ENCODE measurements around the gene VCL. TPM values are rescaled to one million over a fixed set of nuclear protein-coding genes. Genes with fewer than 3 reads are reported as not detected.
"Not testable (repeated sequence)": the region's sequence is repeated elsewhere in the genome, so short reads cannot be mapped to it uniquely, and the experiment has no call there.

The VCL gene
- total RNA-seq, 1 experiment from 2014 or later, result 106 TPM

DNA sequence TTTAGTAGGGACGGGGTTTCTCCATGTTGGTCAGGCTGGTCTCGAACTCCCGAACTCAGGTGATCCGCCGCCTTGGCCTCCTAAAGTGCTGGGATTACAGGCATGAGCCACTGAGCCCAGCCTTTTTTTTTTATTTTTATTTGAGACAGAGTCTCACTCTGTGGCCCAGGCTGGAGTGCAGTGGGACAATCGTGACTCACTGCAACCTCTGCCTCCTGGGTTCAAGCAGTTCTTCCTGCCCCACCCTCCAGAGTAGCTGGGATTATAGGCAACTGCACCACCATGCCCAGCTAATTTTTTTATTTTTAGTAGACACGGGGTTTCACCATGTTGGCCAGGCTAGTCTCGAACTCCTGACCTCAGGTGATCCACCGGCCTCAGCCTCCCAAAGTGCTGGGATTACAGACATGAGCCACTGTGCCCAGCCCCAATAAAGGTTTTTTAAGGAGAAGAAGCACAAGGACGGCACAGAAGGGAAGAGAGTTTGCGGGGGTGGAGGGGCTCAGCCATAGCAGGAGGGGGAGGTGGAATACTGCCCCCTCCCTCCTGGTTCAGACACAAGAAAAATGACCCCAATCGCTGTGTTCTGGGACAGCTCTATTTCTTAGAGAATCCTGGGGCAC is 32.5 kb upstream of the VCL start:
- H3K4me2 ChIP-seq (ENCODE audit: low read length), result peak overlapping the region; percentile 62
- H3K27me3 ChIP-seq (ENCODE audit: insufficient read depth, low read length); H2AFZ ChIP-seq (ENCODE audit: low read depth, low read length, poor library complexity, severe bottlenecking); H3K9me2 ChIP-seq (ENCODE audit: insufficient read depth); H3K36me3 ChIP-seq (ENCODE audit: control insufficient read depth in 1 of 2, insufficient read depth in 2 of 2, low read length in 2 of 2); H3K9me3 ChIP-seq (ENCODE audit: control insufficient read depth in 1 of 2, insufficient read depth in 1 of 2, low read depth in 1 of 2, low read length in 2 of 2); H3K79me2 ChIP-seq (ENCODE audit: insufficient read depth, low read length); H4K20me1 ChIP-seq (ENCODE audit: insufficient read depth): not testable (repeated sequence)
- TF ChIP-seq FOSL1 (IDR thresholded peaks at IDR 0.05; ENCODE audit: low read depth) (peak; percentile 35; the same call in 1 of the 2 replicates), EGR1 (IDR thresholded peaks at IDR 0.05; ENCODE audit: low read depth) (peak; percentile 91)
- peak overlapping the region; percentile 100 for H3K27ac ChIP-seq (ENCODE audit: low read depth, low read length)
- TSS peak; percentile 99 for BruUV-seq (replicated peaks)
- H3K4me1 ChIP-seq (ENCODE audit: control insufficient read depth in 1 of 2, insufficient read depth in 2 of 2, low read length in 2 of 2), result peaks cover 44 to 70% of the 10 kb centered on the region in 2 experiments
- CTCF ChIA-PET, result interaction anchor here (0.8 to 2.2 kb wide), 5 partner anchors 8 to 116 kb away, joined by 4 to 12 read pairs (median 4); no protein-coding TSS in a partner anchor
- POLR2A ChIA-PET, result interaction anchor here (0.5 to 5.8 kb wide), 10 partner anchors 9 to 77 kb away, joined by 3 to 36 read pairs (median 4); partner anchors contain the start of gene VCL
- intact Hi-C loops (cut with micrococcal nuclease), result loop anchor here (1.0 kb wide), 1 partner anchor 76 kb away; no protein-coding TSS in a partner anchor
- H3K4me3 ChIP-seq (replicated peaks in 1 of 2; ENCODE audit: low read depth in 1 of 2, low read length in 2 of 2), result peak overlapping the region; percentile 13 to 31
- DNase-seq (ENCODE audit: low read depth, low spot score) (peak; percentile 58), ATAC-seq (peak; percentile 47)
- RAD21 ChIA-PET (ENCODE audit: low non-redundant PET in 1 of 2, low total read pairs in 2 of 2, uncharacterized antibody in 2 of 2, unreplicated experiment in 2 of 2), result interaction anchor here in 1 of 2 experiments (1.2 kb wide), 1 partner anchor 77 kb away, joined by 4 read pairs; no protein-coding TSS in a partner anchor
- peak overlapping the region; percentile 69 for H3K9ac ChIP-seq (ENCODE audit: low read length)

DNA sequence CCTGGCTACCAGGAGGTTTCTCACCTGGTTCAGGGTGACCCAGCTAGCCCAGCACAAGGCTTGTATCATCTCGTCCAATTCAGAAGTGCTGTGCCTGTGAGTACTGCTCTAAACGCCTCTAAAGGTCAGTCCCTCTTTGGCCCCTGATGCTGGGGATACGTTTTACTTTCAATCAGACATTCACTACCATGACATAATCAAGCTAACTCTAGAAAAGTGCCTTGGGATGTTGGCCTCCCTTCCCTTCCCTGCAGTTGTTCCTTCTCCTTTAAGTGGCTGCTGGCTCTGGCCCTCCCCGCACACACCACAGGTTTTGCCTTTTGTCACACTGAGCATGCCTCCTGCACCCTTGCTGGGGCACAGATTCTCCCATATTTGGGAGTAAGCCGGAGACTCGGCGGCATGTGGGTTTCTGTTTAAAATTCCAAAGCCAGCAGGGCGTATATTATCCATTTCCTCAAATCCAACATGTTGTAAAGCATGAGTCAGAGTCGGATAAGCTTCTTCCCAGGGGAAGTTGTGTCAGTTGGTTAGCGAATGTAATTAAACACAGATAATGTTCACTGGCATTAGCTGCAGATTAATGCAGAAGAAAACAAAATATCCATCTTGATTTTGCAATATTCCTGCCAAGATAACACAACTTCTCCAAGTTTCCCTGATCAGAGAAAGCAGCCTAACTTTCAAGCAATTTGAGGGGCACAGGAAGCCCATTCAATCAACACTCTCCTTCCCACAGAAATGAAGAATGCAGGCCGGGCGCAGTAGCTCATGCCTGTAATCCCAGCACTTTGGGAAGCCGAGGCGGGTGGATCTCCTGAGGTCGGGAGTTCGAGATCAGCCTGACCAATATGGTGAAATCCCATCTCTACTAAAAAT is 31.8 kb upstream of the VCL start:
- ChIA-PET POLR2A (interaction anchor here (0.6 to 5.8 kb wide), 16 partner anchors 9 to 111 kb away, joined by 3 to 36 read pairs (median 4); partner anchors contain the start of gene VCL), RAD21 (ENCODE audit: low non-redundant PET in 1 of 2, low total read pairs in 2 of 2, uncharacterized antibody in 2 of 2, unreplicated experiment in 2 of 2) (interaction anchor here in 1 of 2 experiments (1.2 to 1.6 kb wide), 2 partner anchors 33 to 78 kb away, joined by 4 read pairs; no protein-coding TSS in a partner anchor), CTCF (interaction anchor here (0.7 to 2.2 kb wide), 6 partner anchors 9 to 115 kb away, joined by 3 to 12 read pairs (median 4); no protein-coding TSS in a partner anchor)
- Histone ChIP-seq H3K4me1 (ENCODE audit: control insufficient read depth in 1 of 2, insufficient read depth in 2 of 2, low read length in 2 of 2) (peaks cover 44 to 69% of the 10 kb centered on the region in 2 experiments), H3K9ac (ENCODE audit: low read length) (peak overlapping the region; percentile 69), H3K9me2 (ENCODE audit: insufficient read depth) (no peaks in the 10 kb centered on the region), H3K4me2 (ENCODE audit: low read length) (peak overlapping the region; percentile 62), H3K27ac (ENCODE audit: low read depth, low read length) (peak overlapping the region; percentile 100), H3K79me2 (ENCODE audit: insufficient read depth, low read length) (no peaks in the 10 kb centered on the region), H3K4me3 (replicated peaks in 1 of 2; ENCODE audit: low read depth in 1 of 2, low read length in 2 of 2) (peak overlapping the region; percentile 13 to 31), H3K9me3 (ENCODE audit: control insufficient read depth in 1 of 2, insufficient read depth in 1 of 2, low read depth in 1 of 2, low read length in 2 of 2) (no peaks in the 10 kb centered on the region), H3K36me3 (ENCODE audit: control insufficient read depth in 1 of 2, insufficient read depth in 2 of 2, low read length in 2 of 2) (no peaks in the 10 kb centered on the region), H4K20me1 (ENCODE audit: insufficient read depth) (no peaks in the 10 kb centered on the region), H3K27me3 (ENCODE audit: insufficient read depth, low read length) (no peaks in the 10 kb centered on the region), H2AFZ (ENCODE audit: low read depth, low read length, poor library complexity, severe bottlenecking) (no peak overlapping the region)
- ATAC-seq (peak; percentile 91), DNase-seq (ENCODE audit: low read depth, low spot score) (peak; percentile 99)
- BruUV-seq (replicated peaks), result no TSS peak
- intact Hi-C loops (cut with micrococcal nuclease), result loop anchor here (1.0 kb wide), 2 partner anchors 32 to 77 kb away; partner anchors contain the start of gene VCL
- peak; percentile 78 for TF ChIP-seq SIN3A (IDR thresholded peaks at IDR 0.05; ENCODE audit: low read depth)
- TF ChIP-seq, protein P1, sequence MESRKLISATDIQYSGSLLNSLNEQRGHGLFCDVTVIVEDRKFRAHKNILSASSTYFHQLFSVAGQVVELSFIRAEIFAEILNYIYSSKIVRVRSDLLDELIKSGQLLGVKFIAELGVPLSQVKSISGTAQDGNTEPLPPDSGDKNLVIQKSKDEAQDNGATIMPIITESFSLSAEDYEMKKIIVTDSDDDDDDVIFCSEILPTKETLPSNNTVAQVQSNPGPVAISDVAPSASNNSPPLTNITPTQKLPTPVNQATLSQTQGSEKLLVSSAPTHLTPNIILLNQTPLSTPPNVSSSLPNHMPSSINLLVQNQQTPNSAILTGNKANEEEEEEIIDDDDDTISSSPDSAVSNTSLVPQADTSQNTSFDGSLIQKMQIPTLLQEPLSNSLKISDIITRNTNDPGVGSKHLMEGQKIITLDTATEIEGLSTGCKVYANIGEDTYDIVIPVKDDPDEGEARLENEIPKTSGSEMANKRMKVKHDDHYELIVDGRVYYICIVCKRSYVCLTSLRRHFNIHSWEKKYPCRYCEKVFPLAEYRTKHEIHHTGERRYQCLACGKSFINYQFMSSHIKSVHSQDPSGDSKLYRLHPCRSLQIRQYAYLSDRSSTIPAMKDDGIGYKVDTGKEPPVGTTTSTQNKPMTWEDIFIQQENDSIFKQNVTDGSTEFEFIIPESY (IDR thresholded peaks at IDR 0.05; ENCODE audit: extremely low read depth, insufficient replicate concordance, low read length), result no peak
- no peak for TF ChIP-seq ZNF274 (IDR thresholded peaks at IDR 0.05; ENCODE audit: low read depth, low read length)
- TF ChIP-seq, protein P2, sequence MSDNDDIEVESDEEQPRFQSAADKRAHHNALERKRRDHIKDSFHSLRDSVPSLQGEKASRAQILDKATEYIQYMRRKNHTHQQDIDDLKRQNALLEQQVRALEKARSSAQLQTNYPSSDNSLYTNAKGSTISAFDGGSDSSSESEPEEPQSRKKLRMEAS (IDR thresholded peaks at IDR 0.05), result peak; percentile 93
- TF ChIP-seq SRF (IDR thresholded peaks at IDR 0.05; ENCODE audit: low read depth), result peak; percentile 100
- TF ChIP-seq ELF1 (IDR thresholded peaks at IDR 0.05; ENCODE audit: borderline replicate concordance, low read depth), result no peak; the same call in 1 of the 2 replicates
- no peak for TF ChIP-seq EZH2 (IDR thresholded peaks at IDR 0.05)
- TF ChIP-seq YY1 (IDR thresholded peaks at IDR 0.05; ENCODE audit: extremely low read depth, insufficient replicate concordance, low read depth, low read length), result no peak
- TF ChIP-seq EGR1 (IDR thresholded peaks at IDR 0.05; ENCODE audit: low read depth), result no peak
- peak; percentile 57 for TF ChIP-seq TCF7L2 (IDR thresholded peaks at IDR 0.05; ENCODE audit: borderline replicate concordance, extremely low read depth, insufficient read depth, insufficient read length)
- TF ChIP-seq, protein P3, sequence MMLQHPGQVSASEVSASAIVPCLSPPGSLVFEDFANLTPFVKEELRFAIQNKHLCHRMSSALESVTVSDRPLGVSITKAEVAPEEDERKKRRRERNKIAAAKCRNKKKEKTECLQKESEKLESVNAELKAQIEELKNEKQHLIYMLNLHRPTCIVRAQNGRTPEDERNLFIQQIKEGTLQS (IDR thresholded peaks at IDR 0.05), result no peak
- TF ChIP-seq ZFX (IDR thresholded peaks at IDR 0.05), result no peak
- TF ChIP-seq EZH2phosphoT487 (IDR thresholded peaks at IDR 0.05; ENCODE audit: borderline replicate concordance), result no peak
- peak; percentile 77 for TF ChIP-seq CEBPB (IDR thresholded peaks at IDR 0.05; ENCODE audit: low read depth)

Data from HCT116 (cell line).